ENCODE results near the gene MRPL2. TPM values are rescaled to one million over a fixed set of nuclear protein-coding genes. Genes with fewer than 3 reads are reported as not detected.
"Not testable (repeated sequence)": the region's sequence is repeated elsewhere in the genome, so short reads cannot be mapped to it uniquely, and the experiment has no call there.

The MRPL2 gene
- total RNA-seq, 1 donor from 2014 or later = 45.0 TPM

GRCh38 chr6:43052225-43052841 lies 6.9 kb downstream of the MRPL2 start:
- no peak for ATAC-seq

GRCh38 chr6:43050981-43051380 lies 8.3 kb downstream of the MRPL2 start:
- no peak for ATAC-seq

- ATAC-seq = no peak
These were observed 11.2 kb downstream of the MRPL2 start for GRCh38 chr6:43047998-43048397.

- no peak for ATAC-seq
These were observed 13.8 kb downstream of the MRPL2 start for GRCh38 chr6:43045371-43045930.

GRCh38 chr6:43043310-43043709 lies 15.9 kb downstream of the MRPL2 start:
- no peak for ATAC-seq

- ATAC-seq = not testable (repeated sequence)
These were observed 17.8 kb downstream of the MRPL2 start for GRCh38 chr6:43041475-43041874.

GRCh38 chr6:43040542-43041257 lies 18.5 kb downstream of the MRPL2 start:
- no peak for ATAC-seq

GRCh38 chr6:43038727-43039126 lies 20.5 kb downstream of the MRPL2 start:
- ATAC-seq = no peak

GRCh38 chr6:43037706-43038105 lies 21.5 kb downstream of the MRPL2 start:
- ATAC-seq = peak; percentile 11

- no peak for ATAC-seq
These were observed 22.0 kb downstream of the MRPL2 start for GRCh38 chr6:43037197-43037596.

- ATAC-seq = no peak
These were observed 22.5 kb downstream of the MRPL2 start for GRCh38 chr6:43036712-43037111.

- no peak for ATAC-seq
These were observed 23.6 kb downstream of the MRPL2 start for GRCh38 chr6:43035495-43036194.

- ATAC-seq = no peak
These were observed 25.1 kb downstream of the MRPL2 start for GRCh38 chr6:43034190-43034525.

- ATAC-seq = no peak
These were observed 25.6 kb downstream of the MRPL2 start for GRCh38 chr6:43033496-43034189.

- no peak for ATAC-seq
These were observed 26.9 kb downstream of the MRPL2 start for GRCh38 chr6:43032326-43032725.

- no peak for ATAC-seq
These were observed 30.1 kb downstream of the MRPL2 start for GRCh38 chr6:43029120-43029519.

- no peak for ATAC-seq
These were observed 32.9 kb downstream of the MRPL2 start for GRCh38 chr6:43026365-43026764.

GRCh38 chr6:43024436-43024835 lies 34.8 kb downstream of the MRPL2 start:
- no peak for ATAC-seq

- ATAC-seq = peak; percentile 79
These were observed 37.8 kb downstream of the MRPL2 start, which contains the start of gene RRP36 for GRCh38 chr6:43021270-43022047. RRP36 (plus strand) TSS chr6:43021623; CDS start chr6:43021655, 32 bp downstream.

GRCh38 chr6:43020847-43021246 lies 38.4 kb downstream of the MRPL2 start:
- ATAC-seq = peak; percentile 15

GRCh38 chr6:43020052-43020705 lies 39.1 kb downstream of the MRPL2 start:
- no peak for ATAC-seq
